HepG2 (cell line): Measurements from ENCODE around the gene EIF4E. TPM values are rescaled to one million over a fixed set of nuclear protein-coding genes. Genes with fewer than 3 reads are reported as not detected.

Experiments used
- DMAP1 ChIP-seq: IDR thresholded peaks from 2 replicates; pipeline ENCODE4 v1.6.1; 2016
- DNMT3B ChIP-seq: conservative IDR thresholded peaks from 2 replicates; pipeline ENCODE4 v1.6.1; 2016; ENCODE audit warnings: missing biosample characterization, control low read depth
- HNRNPK ChIP-seq: fragments of 200-400 bp; formaldehyde crosslinking; IDR thresholded peaks from 2 replicates; pipeline ENCODE4 v1.6.1; 2018; ENCODE audit warnings: low read length, low read depth, moderate library complexity, mild to moderate bottlenecking; ENCODE audit not compliant: poor library complexity, severe bottlenecking
- ZNF136 ChIP-seq: sonication (generic); formaldehyde crosslinking; IDR thresholded peaks from 2 replicates; pipeline ENCODE4 v1.8.1; 2022; ENCODE audit warnings: low read depth, mild to moderate bottlenecking, moderate library complexity, missing genetic modification reagents
- ZNF143 ChIP-seq: sonication (generic); formaldehyde crosslinking; IDR thresholded peaks from 2 replicates; pipeline ENCODE4 v1.4.0; 2020; ENCODE audit warnings: missing genetic modification reagents
- ZNF17 ChIP-seq: sonication (generic); formaldehyde crosslinking; IDR thresholded peaks from 2 replicates; pipeline ENCODE4 v1.5.0; 2020; ENCODE audit warnings: mild to moderate bottlenecking, missing genetic modification reagents
- ZNF350 ChIP-seq: sonication (generic); formaldehyde crosslinking; IDR thresholded peaks from 2 replicates; pipeline ENCODE4 v1.4.0; 2020; ENCODE audit warnings: mild to moderate bottlenecking, low read depth, missing genetic modification reagents, borderline replicate concordance
- ZNF501 ChIP-seq: sonication (generic); formaldehyde crosslinking; IDR thresholded peaks from 2 replicates; pipeline ENCODE4 v1.5.1; 2020; ENCODE audit warnings: mild to moderate bottlenecking, moderate library complexity, missing genetic modification reagents
- ZNF766 ChIP-seq: sonication (generic); formaldehyde crosslinking; IDR thresholded peaks from 2 replicates; pipeline ENCODE4 v1.5.0; 2020; ENCODE audit warnings: missing genetic modification reagents, borderline replicate concordance
- ZNF775 ChIP-seq: sonication (generic); formaldehyde crosslinking; IDR thresholded peaks from 2 replicates; pipeline ENCODE4 v1.4.0; 2020; ENCODE audit warnings: missing genetic modification reagents, mild to moderate bottlenecking, moderate library complexity, borderline replicate concordance
- ZNF878 ChIP-seq: sonication (generic); formaldehyde crosslinking; IDR thresholded peaks from 2 replicates; pipeline ENCODE4 v1.8.1; 2023; ENCODE audit warnings: mild to moderate bottlenecking, missing genetic modification reagents, moderate library complexity
- ZNF891 ChIP-seq: sonication (generic); formaldehyde crosslinking; IDR thresholded peaks from 2 replicates; pipeline ENCODE4 v1.5.0; 2020; ENCODE audit warnings: mild to moderate bottlenecking, missing genetic modification reagents
- polyA plus RNA-seq, 8 experiments: library from polyadenylated mRNA; depleted of rRNA in 3 of 8; stranded (reverse) in 7 of 8; unstranded in 1 of 8; fragments of >200 nt; fragmentation: Illumina TruSeq in 4 of 8; extraction: Trizol in 4 of 8; gene quantifications; 2 replicates each; pipeline versions ENCODE4 v1.2.1 to v1.2.3, GENCODE V29; 2011 to 2016; ENCODE audit warnings: low read depth in 4 of 8, missing spikeins in 1 of 8, mixed read lengths in 1 of 8; ENCODE audit not compliant: insufficient read depth in 1 of 8
- total RNA-seq, 5 experiments: library from RNA; depleted of rRNA; stranded (reverse); fragments of >200 nt; fragmentation: Illumina TruSeq; extraction: Trizol; gene quantifications; 2 replicates each; pipeline ENCODE4 v1.2.3, GENCODE V29; 2016; ENCODE audit warnings: low read depth in 1 of 5
- TF ChIP-seq, protein P1 (sequence below): IDR thresholded peaks from 2 replicates; pipeline ENCODE4 v1.6.1; 2016; ENCODE audit warnings: missing compliant biosample characterization, missing genetic modification reagents, borderline replicate concordance
- TF ChIP-seq, protein P2 (sequence below): sonication (generic); formaldehyde crosslinking; IDR thresholded peaks from 2 replicates; pipeline ENCODE4 v1.4.0; 2020; ENCODE audit warnings: missing genetic modification reagents
- TF ChIP-seq, protein P3 (sequence below), 2 experiments: sonication (generic) in 1 of 2; formaldehyde crosslinking in 1 of 2; IDR thresholded peaks; 2 replicates each; pipeline versions ENCODE4 v1.5.1 to v1.6.1; 2011 to 2020; ENCODE audit warnings: borderline replicate concordance in 1 of 2, low read depth in 1 of 2, low read length in 1 of 2, mild to moderate bottlenecking in 1 of 2, missing genetic modification reagents in 1 of 2, moderate library complexity in 1 of 2
- TF ChIP-seq, protein P4 (sequence below): sonication (generic); formaldehyde crosslinking; IDR thresholded peaks from 2 replicates; pipeline ENCODE4 v1.8.1; 2022; ENCODE audit warnings: mild to moderate bottlenecking, missing genetic modification reagents
- TF ChIP-seq, protein P5 (sequence below): sonication (generic); formaldehyde crosslinking; IDR thresholded peaks from 2 replicates; pipeline ENCODE4 v1.5.1; 2020; ENCODE audit warnings: mild to moderate bottlenecking, missing genetic modification reagents, moderate library complexity

The EIF4E gene
- total and polyA plus RNA-seq, 2 of the 13 experiments (the other 11 are each of a cell fraction or from before 2014, with no cell fraction given): 50.8 to 194 TPM

DNA sequence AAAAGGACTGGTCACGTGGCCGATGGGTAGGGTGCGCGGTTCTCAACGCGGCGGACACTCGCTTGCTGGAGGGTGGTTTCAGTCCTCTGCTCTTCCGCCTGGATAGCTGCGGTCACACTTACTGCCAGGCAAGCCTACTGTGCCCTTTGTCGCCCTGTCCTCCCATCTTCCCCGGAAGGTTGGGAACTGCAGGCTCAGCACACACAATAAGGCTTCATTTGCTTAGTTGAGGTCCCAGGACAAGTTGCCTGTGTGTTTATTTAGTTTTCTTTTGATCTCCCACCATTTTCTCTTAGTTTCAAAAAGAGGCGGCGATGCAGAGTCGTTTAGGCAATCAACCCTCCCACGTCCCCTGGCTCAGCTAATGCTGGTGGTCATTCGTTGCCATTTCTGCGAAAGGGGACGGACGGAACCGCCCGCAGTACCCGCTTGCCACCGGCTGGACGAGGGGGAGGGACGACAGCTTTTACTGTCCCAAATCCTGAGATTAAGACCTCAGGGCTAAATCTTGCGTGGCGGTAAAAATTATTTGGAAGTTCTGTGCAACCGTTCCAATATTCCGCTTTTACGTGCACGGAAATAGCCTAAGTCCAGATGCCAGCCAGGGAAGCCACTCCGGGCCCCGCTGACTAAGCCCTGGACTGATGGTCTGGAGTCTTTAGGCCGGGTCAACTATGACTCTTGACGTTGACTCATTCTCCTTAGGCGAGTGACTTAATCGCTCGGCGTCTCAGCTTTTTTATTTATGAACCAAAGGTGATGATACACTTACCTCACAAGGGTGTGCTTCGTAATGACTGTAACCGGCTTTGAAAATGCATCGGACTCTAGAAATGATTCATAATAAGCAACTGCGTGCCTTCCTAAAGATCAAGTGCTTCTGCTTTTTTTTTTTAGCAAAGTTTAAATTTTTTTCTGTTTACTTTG is 671 bp upstream of the EIF4E start (continued):
- TF ChIP-seq, protein P1, sequence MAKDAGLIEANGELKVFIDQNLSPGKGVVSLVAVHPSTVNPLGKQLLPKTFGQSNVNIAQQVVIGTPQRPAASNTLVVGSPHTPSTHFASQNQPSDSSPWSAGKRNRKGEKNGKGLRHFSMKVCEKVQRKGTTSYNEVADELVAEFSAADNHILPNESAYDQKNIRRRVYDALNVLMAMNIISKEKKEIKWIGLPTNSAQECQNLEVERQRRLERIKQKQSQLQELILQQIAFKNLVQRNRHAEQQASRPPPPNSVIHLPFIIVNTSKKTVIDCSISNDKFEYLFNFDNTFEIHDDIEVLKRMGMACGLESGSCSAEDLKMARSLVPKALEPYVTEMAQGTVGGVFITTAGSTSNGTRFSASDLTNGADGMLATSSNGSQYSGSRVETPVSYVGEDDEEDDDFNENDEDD (CRISPR knock-in tag): no peak
- TF ChIP-seq ZNF878 (CRISPR knock-in tag) (0 out of 2 replicates have a peak, but pooled peaks have one; percentile 41), DNMT3B (CRISPR knock-in tag) (no peak), ZNF501 (peak; percentile 60), ZNF17 (CRISPR knock-in tag) (0 out of 2 replicates have a peak, but pooled peaks have one; percentile 40), DMAP1 (peak; percentile 35; the same call in 1 of the 2 replicates), ZNF136 (no peak), ZNF143 (CRISPR knock-in tag) (peak; percentile 76), ZNF350 (CRISPR knock-in tag) (0 out of 2 replicates have a peak, but pooled peaks have one; percentile 28), ZNF766 (no peak; the same call in 1 of the 2 replicates), HNRNPK (no peak), ZNF891 (CRISPR knock-in tag) (no peak), ZNF775 (CRISPR knock-in tag) (no peak)
- TF ChIP-seq, protein P2, sequence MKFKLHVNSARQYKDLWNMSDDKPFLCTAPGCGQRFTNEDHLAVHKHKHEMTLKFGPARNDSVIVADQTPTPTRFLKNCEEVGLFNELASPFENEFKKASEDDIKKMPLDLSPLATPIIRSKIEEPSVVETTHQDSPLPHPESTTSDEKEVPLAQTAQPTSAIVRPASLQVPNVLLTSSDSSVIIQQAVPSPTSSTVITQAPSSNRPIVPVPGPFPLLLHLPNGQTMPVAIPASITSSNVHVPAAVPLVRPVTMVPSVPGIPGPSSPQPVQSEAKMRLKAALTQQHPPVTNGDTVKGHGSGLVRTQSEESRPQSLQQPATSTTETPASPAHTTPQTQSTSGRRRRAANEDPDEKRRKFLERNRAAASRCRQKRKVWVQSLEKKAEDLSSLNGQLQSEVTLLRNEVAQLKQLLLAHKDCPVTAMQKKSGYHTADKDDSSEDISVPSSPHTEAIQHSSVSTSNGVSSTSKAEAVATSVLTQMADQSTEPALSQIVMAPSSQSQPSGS (CRISPR knock-in tag): no peak; the same call in 1 of the 2 replicates
- TF ChIP-seq, protein P3, sequence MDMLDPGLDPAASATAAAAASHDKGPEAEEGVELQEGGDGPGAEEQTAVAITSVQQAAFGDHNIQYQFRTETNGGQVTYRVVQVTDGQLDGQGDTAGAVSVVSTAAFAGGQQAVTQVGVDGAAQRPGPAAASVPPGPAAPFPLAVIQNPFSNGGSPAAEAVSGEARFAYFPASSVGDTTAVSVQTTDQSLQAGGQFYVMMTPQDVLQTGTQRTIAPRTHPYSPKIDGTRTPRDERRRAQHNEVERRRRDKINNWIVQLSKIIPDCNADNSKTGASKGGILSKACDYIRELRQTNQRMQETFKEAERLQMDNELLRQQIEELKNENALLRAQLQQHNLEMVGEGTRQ (IDR thresholded peaks at IDR 0.05; ENCODE audit: low read depth, low read length): no peak
- TF ChIP-seq, protein P3 (CRISPR knock-in tag; IDR thresholded peaks at IDR 0.05; ENCODE audit: borderline replicate concordance): peak; percentile 91; the same call in 1 of the 2 replicates
- TF ChIP-seq, protein P4, sequence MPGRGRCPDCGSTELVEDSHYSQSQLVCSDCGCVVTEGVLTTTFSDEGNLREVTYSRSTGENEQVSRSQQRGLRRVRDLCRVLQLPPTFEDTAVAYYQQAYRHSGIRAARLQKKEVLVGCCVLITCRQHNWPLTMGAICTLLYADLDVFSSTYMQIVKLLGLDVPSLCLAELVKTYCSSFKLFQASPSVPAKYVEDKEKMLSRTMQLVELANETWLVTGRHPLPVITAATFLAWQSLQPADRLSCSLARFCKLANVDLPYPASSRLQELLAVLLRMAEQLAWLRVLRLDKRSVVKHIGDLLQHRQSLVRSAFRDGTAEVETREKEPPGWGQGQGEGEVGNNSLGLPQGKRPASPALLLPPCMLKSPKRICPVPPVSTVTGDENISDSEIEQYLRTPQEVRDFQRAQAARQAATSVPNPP (CRISPR knock-in tag): no peak
- TF ChIP-seq, protein P5, sequence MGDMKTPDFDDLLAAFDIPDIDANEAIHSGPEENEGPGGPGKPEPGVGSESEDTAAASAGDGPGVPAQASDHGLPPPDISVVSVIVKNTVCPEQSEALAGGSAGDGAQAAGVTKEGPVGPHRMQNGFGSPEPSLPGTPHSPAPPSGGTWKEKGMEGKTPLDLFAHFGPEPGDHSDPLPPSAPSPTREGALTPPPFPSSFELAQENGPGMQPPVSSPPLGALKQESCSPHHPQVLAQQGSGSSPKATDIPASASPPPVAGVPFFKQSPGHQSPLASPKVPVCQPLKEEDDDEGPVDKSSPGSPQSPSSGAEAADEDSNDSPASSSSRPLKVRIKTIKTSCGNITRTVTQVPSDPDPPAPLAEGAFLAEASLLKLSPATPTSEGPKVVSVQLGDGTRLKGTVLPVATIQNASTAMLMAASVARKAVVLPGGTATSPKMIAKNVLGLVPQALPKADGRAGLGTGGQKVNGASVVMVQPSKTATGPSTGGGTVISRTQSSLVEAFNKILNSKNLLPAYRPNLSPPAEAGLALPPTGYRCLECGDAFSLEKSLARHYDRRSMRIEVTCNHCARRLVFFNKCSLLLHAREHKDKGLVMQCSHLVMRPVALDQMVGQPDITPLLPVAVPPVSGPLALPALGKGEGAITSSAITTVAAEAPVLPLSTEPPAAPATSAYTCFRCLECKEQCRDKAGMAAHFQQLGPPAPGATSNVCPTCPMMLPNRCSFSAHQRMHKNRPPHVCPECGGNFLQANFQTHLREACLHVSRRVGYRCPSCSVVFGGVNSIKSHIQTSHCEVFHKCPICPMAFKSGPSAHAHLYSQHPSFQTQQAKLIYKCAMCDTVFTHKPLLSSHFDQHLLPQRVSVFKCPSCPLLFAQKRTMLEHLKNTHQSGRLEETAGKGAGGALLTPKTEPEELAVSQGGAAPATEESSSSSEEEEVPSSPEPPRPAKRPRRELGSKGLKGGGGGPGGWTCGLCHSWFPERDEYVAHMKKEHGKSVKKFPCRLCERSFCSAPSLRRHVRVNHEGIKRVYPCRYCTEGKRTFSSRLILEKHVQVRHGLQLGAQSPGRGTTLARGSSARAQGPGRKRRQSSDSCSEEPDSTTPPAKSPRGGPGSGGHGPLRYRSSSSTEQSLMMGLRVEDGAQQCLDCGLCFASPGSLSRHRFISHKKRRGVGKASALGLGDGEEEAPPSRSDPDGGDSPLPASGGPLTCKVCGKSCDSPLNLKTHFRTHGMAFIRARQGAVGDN: peak; percentile 57
